Measurements from ENCODE around the gene ITGB3.

Gene ITGB3

GRCh38 chr17:47276444-47276843, 22.8 kb downstream of the ITGB3 start:
- DNase-seq (ENCODE audit: low spot score): no peak

GRCh38 chr17:47276868-47277267, 23.2 kb downstream of the ITGB3 start:
- no peak for DNase-seq (ENCODE audit: low spot score)

GRCh38 chr17:47277921-47278320, 24.3 kb downstream of the ITGB3 start:
- no peak for DNase-seq (ENCODE audit: low spot score)

GRCh38 chr17:47278561-47278960, 24.9 kb downstream of the ITGB3 start:
- no peak for DNase-seq (ENCODE audit: low spot score)

GRCh38 chr17:47279062-47279801, 25.6 kb downstream of the ITGB3 start:
- no peak for DNase-seq (ENCODE audit: low spot score)

- no peak for DNase-seq (ENCODE audit: low spot score)
Measured at GRCh38 chr17:47280072-47280811, 26.6 kb downstream of the ITGB3 start.

GRCh38 chr17:47281216-47281615, 27.6 kb downstream of the ITGB3 start:
- no peak for DNase-seq (ENCODE audit: low spot score)

GRCh38 chr17:47285003-47285402, 31.4 kb downstream of the ITGB3 start:
- no peak for DNase-seq (ENCODE audit: low spot score)

- DNase-seq (ENCODE audit: low spot score): no peak
Measured at GRCh38 chr17:47286198-47286914, 32.7 kb downstream of the ITGB3 start.

- no peak for DNase-seq (ENCODE audit: low spot score)
Measured at GRCh38 chr17:47287068-47287467, 33.4 kb downstream of the ITGB3 start.

- DNase-seq (ENCODE audit: low spot score): no peak
Measured at GRCh38 chr17:47287639-47288038, 34.0 kb downstream of the ITGB3 start.

- no peak for DNase-seq (ENCODE audit: low spot score)
Measured at GRCh38 chr17:47288531-47289116, 35.0 kb downstream of the ITGB3 start.

GRCh38 chr17:47289302-47289701, 35.7 kb downstream of the ITGB3 start:
- DNase-seq (ENCODE audit: low spot score): no peak

GRCh38 chr17:47290870-47291241, 37.2 kb downstream of the ITGB3 start:
- no peak for DNase-seq (ENCODE audit: low spot score)

- DNase-seq (ENCODE audit: low spot score): no peak
Measured at GRCh38 chr17:47291242-47291873, 37.7 kb downstream of the ITGB3 start.

- DNase-seq (ENCODE audit: low spot score): no peak
Measured at GRCh38 chr17:47292206-47292605, 38.6 kb downstream of the ITGB3 start.

- DNase-seq (ENCODE audit: low spot score): peak; percentile 65
Measured at GRCh38 chr17:47295037-47295873, 41.6 kb downstream of the ITGB3 start.

- no peak for DNase-seq (ENCODE audit: low spot score)
Measured at GRCh38 chr17:47295874-47296255, 42.2 kb downstream of the ITGB3 start.

- DNase-seq (ENCODE audit: low spot score): no peak
Measured at GRCh38 chr17:47297661-47298400, 44.2 kb downstream of the ITGB3 start.

- DNase-seq (ENCODE audit: low spot score): no peak
Measured at GRCh38 chr17:47298712-47299111, 45.1 kb downstream of the ITGB3 start.

Data from ecto neural progenitor cell (in vitro differentiated cells).